ENCODE data around the gene FIBP.
"Not testable (repeated sequence)": the region's sequence is repeated elsewhere in the genome, so short reads cannot be mapped to it uniquely, and the experiment has no call there.

FIBP gene

DNA sequence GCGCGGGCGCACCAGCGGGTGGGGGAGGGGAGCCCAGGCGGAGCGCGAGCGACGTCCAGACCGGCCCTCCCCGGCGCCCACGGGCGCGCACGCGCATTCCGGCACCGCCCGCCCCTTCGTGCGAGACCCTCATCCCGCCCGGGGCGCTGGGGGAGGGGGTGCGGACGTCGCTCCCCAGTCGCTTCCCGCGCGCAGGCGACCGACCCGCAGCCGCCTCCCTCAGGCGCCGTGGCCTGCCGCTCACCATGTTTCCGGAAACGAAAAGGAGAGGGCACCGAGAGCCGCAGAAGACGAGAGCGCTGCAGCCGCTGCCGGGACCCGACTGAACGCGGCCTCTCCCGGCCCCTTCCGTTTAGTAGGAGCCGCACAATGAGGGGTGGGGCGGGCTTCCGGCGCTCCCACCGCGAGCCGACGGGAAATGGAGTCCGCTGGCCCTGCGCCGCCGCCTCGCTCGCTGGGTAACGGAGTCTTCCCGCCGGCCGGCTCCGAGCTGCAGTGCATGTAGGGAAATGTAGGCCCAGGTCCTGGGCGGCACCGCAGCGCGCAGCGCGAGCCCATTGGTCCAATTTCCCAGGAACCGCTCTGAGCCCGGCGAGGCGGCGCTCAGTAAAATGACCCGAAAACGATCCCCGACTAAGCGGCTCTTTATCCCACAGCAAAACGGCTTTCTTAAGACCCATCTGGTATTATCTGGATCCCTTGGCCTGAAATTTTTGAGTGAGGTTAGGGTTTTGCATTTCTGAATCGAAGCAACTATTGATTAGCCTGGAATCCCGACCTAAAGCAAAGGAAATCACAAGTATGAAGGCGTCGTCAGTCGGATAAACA lies 30.2 kb downstream of the FIBP start, which contains the start of gene CFL1:
TSS of gene CFL1 (minus strand) at position 328 of the 828 bp plus-strand sequence. CDS start at position 247, 81 bp downstream.
- peak; percentile 92 for DNase-seq

DNA sequence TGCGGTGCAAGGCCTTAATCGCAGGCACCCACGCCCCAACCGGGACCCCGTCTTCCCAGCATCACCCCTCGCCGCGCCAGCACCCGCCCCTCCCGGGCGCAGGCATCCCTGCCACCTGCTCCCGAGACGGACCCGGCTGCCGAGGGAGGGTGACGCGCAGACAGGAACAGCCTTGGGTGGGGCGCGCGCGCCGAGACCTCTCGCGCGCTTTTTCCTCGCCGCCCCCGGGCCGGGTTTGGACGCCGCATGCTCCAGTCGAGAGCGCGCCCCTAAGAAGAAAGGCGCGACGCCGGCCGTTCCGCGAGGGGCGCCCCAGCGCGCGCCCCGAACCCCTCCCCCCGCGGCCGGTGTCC lies 30.8 kb downstream of the FIBP start:
- no peak for DNase-seq

DNA sequence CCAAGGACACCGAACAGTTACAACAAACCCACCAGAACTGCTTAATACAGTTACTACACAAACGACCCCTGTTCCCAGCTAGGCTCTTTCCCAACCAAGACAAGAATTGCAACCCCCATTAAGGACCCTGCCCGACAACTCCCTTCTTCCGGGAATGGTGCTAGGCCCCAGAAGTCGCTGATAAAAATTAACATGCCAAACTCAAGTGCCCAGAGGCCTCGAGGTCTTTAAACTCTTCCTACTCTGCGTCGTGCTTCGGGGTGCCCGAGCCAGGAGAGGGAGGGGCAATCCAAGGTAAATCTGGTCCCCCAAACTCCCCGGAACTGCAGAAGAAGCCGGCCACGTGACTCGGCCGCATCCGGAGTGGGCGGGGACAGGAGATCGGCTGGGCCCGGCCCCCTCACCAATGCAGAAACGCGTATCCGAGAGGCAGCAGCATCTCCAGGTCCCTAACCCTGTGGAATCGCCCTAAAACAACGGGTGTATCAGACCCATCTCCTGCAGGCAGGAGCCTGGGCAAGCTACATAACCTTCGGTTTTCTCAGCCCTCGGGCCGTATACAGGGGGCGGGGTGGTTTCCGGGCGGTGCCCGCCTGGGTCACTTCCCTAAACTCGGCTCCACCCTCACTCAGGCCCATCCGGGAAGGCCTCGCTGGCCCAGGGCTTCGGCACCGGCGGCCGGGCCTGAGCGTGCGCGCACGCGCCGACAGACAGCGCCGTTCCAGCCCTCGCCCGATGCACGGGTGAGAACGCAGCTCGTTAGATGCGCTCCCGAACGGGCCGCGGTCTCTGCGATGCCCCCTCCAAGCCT lies 31.4 kb downstream of the FIBP start:
- peak; percentile 24 for DNase-seq

DNA sequence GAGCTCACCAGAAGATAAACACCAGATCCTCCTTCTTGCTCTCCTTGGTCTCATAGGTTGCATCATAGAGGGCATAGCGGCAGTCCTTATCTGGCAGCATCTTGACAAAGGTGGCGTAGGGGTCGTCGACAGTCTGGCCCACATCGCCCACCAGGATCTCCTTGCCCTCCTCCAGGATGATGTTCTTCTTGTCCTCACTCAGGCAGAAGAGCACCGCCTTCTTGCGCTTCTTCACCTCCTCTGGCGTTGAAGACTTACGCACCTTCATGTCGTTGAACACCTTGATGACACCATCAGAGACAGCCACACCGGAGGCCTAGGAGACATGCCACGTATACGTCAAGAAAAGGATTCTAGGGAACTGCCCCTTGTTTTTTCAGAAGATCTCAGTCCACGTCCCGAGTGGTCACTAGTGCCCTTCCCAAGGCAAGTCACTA lies 32.3 kb downstream of the FIBP start:
- DNase-seq, result no peak

DNA sequence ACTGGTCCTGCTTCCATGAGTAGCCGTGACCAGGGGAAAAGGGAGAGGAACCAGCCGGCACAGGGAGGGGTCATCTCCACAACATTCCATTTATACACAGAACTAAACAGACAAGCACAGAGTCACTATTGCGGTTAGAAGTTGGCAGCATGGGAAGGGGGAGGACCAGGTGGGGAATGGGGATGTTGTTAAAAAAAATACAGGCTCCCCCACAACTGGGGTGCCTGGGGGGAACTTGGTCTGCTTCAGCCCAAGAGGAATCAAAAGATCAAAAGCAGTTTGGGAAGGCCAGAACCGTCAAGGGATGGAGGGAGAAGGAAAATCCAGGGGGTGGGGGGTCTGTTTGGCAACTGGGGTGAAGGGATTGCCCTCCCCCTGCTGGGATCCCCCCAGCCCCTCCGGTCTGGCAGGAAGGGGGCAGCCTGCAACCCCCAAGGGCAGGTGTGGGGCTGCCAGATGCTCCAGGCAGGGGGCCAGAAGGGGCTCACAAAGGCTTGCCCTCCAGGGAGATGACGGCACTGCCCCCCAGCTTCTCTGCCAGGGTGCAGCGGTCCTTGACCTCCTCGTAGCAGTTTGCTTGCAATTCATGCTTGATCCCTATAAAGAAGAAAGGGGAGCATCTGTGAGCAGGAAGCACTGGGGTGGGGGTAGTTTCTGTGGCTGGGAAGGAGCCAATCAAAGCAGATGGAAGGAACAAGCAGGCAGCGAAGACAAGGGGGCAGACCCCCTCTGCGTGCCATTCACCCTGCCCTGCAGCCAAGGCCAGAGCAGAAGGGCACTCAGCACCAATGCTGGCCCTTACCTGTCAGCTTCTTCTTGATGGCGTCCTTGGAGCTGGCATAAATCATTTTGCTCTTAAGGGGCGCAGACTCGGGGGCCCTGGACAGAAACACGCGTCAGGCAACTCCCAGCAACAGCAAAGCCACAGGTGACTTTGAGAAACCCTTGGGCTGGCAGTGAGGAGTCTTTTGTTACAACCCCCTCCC lies 33.1 kb downstream of the FIBP start:
- DNase-seq, result no peak

DNA sequence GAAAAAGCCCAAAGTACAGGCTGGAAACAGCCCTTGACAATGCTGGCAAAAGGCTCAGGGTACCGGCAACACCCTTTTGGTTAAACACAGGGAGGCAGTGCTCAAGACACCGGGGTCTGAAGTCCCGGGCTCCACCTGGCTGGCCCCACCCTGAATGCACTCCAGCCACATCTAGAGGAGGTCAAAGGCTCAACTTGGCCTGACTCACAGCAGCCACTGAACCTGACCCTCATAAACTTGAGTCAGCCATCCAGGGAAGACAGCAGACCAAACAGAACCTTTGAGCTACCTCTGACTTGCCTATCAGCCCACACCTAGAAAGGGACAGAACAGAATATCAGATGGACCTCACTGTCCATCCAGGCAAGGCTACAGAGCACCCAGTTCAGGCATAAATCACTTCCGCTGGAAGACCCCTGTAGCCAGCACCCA lies 34.1 kb downstream of the FIBP start:
- no peak for DNase-seq

DNA sequence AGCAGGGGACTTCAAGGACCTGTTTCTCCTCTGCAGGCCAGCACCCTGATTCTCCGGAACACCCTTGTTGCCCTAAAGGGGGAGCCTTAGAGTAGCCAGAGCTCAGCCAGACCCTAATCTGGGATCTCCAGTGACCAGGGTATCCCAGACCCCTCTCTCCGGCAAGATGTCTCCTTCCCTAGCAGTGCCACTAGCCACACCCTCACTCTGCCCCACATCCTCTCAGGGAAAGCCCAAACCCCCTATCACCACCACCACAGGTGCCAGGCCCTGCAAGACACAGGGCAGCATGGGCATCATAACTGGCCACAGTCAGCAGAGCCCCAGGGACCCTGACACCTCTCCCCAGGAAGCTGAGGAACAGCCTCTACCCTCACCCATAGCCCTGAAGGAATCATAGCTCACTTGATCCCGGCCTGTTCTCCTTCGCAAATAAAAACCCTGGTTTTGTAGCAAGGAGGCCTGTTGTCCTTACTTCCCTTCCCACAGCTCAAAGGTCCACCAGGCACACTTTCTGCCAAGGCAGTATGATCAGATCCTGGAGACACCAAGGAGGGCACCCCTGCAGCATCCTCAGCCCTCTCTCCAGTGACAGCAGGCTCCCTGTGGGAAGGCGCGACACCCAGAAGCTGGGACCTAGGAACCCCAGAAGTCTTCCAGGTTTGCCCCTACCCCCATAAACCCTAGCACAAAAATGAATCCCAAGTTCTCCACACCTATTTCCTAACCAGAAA lies 34.9 kb downstream of the FIBP start:
- DNase-seq, result no peak

DNA sequence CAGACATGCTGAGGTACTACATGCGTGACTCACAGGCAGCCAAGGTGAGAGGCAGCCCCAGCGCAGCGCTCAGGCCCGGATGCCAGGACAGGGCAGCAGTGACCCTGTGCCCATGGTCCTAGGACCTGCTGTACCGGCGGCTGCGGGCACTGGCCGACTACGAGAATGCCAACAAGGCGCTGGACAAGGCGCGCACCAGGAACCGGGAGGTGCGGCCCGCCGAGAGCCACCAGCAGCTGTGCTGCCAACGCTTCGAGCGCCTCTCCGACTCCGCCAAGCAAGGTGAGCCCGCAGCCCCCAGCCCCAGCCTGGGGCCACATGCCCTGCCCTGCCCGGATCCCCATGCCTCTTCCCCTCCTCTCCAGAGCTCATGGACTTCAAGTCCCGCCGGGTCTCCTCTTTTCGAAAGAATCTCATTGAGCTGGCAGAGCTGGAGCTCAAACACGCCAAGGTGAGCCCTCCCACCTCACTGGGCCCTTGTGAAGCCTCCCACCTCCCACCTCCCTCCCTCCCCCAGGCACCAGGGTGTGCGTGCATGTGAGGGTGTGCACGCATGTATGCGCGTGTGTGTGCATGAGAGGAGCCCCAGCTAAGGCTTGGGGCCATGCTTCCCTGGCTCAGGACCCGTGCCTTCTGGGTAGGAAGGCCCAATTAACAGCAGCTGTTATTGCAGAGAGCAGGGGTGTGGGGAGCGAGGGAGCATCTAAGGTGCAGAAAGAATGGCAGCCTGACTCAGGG lies 35.6 kb downstream of the FIBP start:
- DNase-seq, result no peak

DNA sequence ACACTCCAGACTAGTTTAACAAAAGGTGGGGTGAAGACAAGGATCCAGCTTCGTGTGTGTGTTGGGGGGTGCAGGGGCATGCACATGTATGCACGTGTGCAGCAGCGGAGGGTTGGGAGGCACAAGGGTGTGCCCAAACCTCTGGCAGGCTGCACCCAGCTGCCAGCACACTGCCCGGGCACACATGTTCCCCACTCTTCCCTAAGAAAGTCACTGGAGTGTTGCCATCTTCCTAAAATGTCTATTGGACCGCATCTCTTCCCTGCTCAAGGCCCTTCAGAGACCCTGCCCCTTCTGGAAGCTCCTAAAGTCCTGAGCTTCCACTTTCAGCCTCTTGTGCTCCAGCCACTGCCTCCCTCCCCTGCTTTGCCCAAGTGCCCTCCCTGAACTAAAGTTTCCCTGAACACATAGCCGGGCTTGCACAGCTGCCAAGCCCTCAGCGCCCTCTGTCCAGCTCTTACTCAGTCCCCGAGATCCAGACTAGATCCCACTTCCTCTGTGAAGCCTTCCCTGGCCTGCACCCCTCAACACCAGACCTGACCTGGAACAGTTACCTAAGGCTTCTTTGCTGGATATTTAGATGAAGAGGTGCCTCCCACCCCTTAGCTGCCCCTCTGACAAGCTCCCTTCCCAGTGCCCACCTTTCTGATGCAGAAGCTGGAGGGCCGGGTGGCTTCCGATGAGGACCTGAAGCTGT lies 36.3 kb downstream of the FIBP start:
- no peak for DNase-seq

DNA sequence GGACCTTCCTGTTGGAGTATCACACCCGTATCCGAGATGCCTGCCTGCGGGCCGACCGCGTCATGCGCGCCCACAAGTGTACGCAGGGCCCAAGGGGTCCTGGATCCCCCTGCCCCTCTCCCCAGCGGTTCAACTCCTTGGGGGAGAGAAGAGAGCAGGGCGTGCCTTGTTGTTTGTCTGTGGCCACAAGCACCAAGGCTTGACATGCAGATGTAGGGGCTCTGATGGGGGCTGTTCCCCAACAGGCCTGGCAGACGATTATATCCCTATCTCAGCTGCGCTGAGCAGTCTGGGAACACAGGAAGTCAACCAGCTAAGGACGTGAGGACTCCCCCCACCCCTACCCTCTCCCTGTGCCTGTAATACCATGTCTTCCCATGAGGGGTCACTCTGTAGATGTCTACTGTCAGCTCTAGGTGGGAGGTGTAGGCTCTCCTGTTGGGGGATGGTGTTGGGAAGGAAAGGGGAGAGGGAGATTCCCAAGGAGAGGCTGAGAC lies 37.1 kb downstream of the FIBP start:
- DNase-seq, result no peak

DNA sequence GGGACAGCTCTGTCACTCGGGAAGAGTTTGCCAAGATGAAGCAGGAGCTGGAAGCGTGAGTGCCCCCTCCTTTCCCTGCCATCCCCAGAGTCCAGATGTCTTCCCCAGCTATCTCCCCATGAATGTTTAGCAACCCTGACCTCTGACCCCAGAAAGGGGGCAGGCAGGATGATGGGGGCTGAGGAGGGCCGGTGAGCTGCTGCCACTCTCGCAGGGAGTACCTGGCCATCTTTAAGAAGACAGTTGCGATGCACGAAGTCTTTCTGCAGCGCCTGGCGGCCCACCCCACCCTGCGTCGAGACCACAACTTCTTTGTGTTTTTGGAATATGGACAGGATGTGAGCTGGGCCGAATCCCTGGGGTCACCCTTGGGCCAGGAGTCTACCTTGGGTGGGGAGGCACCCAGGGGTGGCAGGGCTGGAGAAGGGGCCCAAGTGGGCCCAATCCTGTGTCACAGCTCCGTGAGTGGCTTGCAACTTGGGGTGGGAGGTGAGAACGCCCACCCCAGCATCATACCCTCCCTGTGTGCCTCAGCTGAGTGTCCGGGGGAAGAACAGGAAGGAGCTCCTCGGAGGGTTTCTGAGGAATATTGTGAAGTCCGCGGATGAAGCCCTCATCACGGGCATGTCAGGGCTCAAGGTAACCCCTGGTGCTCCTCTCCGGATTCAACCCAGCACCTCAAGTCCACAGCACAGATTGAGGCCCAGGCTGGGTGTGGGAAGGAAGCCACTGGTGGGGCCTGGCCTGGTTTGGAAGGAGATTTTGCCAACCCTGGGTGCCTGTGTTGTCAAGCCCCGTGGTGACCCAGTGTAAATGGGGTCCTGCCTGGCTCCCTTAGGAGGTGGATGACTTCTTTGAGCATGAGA lies 37.8 kb downstream of the FIBP start:
- DNase-seq, result no peak

DNA sequence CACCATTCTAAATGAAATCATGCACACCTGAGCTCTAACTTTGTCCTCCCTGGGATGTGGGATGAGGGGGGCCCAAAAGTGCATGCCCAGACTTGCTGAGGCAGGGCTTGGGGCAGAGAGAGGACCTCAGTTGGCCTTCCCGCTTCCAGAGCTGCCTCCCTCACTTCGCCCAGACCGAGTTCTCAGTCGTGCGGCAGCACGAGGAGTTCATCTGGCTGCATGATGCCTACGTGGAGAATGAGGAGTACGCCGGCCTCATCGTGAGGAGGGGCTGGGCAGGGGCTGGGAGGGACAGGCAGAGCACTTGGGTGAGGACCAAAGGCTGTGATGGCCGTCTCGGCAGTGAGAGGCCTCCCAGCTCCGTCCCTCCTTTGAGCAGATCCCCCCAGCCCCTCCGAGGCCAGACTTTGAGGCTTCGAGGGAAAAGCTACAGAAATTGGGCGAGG lies 38.5 kb downstream of the FIBP start:
- DNase-seq, result no peak

DNA sequence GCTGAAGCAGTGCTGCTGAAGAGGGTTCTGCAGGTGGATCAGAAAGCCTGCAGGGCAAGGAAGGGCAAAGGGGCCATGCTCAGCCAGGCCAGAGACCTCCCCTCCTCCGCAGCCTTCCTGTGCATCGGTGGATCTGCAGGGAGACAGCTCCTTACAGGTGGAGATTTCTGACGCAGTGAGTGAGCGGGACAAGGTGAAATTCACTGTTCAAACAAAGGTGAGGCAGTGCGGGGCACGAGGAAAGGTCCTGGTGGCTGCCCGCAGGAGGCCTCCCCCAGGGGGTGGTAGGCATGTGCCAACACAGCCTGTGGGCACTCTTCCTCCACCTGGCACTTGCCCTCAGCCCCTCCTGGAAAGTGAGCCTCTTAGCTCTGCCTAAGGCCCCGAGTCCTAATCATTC lies 38.9 kb downstream of the FIBP start:
- no peak for DNase-seq

DNA sequence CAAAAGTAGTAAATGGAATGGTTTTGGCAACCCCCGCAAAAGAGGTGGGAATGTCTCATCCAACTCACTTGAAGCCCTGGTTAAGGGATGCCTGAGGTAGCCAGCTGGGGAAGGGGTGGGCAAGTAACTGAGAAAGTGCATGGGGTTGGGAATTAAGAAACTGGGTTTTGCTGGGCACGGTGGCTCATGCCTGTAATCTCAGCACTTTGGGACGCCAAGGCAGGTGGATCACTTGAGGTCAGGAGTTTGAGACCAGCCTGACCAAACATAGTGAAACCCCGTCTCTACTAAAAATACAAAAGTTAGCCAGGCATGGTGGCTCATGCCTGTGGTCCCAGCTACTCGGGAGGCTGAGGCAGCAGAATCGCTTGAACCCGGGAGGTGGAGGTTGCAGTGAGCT lies 39.6 kb downstream of the FIBP start:
- not testable (repeated sequence) for DNase-seq

DNA sequence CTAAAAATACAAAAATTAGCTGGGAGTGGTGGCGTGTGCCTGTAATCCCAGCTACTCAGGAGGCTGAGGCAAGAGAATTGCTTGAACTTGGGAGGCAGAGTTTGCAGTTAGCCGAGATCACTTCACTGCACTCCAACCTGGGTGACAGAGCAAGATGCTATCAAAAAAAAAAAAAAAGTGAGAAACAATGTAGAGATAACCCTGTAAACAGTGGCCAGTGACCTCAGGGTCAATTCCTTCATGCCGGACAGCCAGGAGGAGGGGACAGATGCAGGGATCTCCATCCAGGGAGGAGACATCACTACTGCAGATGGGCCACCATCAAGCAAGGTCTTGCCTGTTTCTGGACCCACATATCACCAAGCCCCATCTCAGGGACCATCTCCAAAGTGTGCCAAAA lies 40.5 kb downstream of the FIBP start:
- DNase-seq, result no peak

DNA sequence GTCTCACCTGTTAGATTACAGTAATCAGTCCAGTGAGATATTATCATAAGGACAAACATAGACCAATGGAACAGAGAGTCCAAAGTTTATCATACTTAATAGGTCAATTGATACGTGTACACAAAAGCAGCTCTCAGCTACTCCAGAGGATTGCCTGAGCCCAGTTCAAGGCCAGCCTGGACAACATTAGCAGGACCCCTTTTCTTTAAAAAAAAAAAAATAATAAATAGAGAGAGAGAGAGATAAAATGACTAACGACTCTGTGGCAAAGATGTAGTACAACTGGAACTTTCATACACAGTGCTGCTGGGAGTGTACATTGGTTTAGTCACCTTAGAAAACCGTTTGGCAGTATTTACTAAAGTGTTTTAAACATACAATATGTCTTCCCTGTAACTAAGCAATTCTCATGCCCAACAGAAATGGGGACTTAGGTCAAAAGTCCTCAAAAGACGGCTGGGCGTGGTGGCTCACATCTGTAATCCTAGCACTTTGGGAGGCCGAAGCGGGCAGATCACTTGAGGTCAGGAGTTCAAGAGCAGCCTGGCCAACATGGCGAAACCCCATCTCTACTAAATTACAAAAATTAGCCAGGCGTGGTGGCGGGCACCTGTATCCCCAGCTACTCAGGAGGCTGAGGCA lies 43.9 kb downstream of the FIBP start:
- DNase-seq, result no peak

DNA sequence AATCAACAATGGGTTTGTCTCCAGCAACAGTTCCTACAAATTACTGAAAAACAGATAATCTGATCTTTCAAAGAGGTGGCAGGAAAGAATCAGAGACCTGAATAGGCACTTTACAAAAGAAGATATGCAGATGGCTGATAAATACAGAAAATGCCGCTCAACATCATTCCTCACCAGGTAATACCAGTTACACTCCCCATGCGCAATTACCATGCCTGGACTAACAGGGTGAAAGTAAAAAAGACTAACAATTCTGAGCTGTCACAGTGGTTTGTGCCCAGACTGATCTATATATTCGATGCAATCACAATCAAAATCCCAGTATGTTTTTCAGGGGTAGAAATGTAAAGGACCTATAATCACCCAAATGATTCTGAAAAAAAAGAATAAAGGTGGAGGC lies 44.5 kb downstream of the FIBP start:
- DNase-seq, result no peak

DNA sequence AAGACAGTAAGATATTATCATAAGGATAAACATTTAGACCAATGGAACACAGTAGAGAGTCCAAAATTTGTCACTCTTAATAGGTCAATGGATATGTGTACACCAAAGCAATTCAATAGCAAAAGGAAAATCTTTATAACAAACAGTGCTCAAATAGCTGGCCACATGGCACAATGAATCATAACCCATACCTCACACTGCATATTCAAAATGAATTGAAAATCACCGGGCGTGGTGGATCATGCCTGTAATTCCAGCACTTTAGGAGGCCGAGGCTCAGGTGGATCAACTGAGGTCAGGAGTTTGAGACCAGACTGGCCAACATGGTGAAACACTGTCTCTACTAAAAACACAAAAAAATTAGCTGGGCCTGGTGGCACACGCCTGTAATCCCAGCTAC lies 46.1 kb downstream of the FIBP start:
- DNase-seq, result no peak

DNA sequence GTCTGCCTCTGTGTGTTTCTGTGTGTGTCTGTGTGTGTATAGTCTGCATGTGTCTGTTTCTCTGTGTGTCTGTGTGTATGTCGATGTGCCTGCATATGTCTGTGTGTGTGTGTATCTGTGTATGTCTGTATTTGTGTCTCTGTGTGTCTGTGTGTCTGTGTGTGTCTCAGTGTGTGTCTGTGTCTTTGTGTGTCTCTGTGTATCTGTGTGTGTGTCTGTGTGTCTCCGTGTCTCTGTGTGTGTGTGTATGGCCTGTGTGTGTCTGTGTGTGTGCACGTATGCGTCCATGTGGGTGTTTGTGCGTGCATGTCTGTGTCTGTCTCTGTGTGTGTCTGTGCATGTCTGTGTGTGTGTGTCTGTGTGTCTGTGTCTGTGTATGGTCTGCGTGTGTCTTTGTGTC lies 54.1 kb downstream of the FIBP start:
- DNase-seq, result no peak

Measured in DMS79 treated with DMSO at 0.1 percent for 48 hours (cell line).